AG04449 (cell line): ENCODE data around the gene RHOG.

Experiments used
- CTCF ChIA-PET: fragments of 350-600 bp; formaldehyde crosslinking; extraction: SDS; loops from one replicate; lab custom pipeline; 2021; ENCODE audit warnings: antibody characterized with exemption; lab: Yijun Ruan, JAX
- POLR2A ChIA-PET: fragments of 400-600, 350-600 bp; formaldehyde crosslinking; extraction: SDS; loops from one replicate; lab custom pipeline; 2020; ENCODE audit warnings: antibody characterized with exemption, inconsistent platforms; lab: Yijun Ruan, JAX
- DNase-seq: peaks from one replicate; pipeline ENCODE4 v3.0.0-alpha.2; 2010; ENCODE audit warnings: low read depth, low spot score
- H3K4me3 ChIP-seq: 2 replicates; pipeline ENCODE4 v1.5.1; 2011; ENCODE audit warnings: low read depth, mild to moderate bottlenecking, control low read depth, low read length
- CTCF ChIP-seq: IDR thresholded peaks from one replicate; pipeline ENCODE4 v1.5.1; 2011; ENCODE audit warnings: mild to moderate bottlenecking, moderate library complexity, low read length, control low read depth, inconsistent platforms; ENCODE audit not compliant: insufficient read depth; ENCODE audit errors: missing control alignments

Gene RHOG

GRCh38 chr11:3841426-3842350 is 929 bp upstream of the RHOG start:
- DNase-seq, result no peak

GRCh38 chr11:3840004-3840869 is 522 bp downstream of the RHOG start:
- POLR2A ChIA-PET, result interaction anchor here (0.7 to 1.9 kb wide), 3 partner anchors 15 to 21 kb away, joined by 3 to 10 read pairs (median 5); partner anchors contain the start of gene STIM1

More at GRCh38 chr11:3841426-3842350, 929 bp upstream of the RHOG start:
- peak overlapping the region; percentile 73 for H3K4me3 ChIP-seq
- ChIA-PET POLR2A (interaction anchor here (1.5 to 1.9 kb wide), 2 partner anchors 13 to 18 kb away, joined by 5 to 10 read pairs; partner anchors contain the start of gene STIM1), CTCF (interaction anchor here (0.7 to 27.1 kb wide), 36 partner anchors 3 to 388 kb away, joined by 3 to 1868 read pairs (median 4); partner anchors contain the start of genes PGAP2, RHOG and STIM1)
- peak; percentile 91 for TF ChIP-seq CTCF

GRCh38 chr11:3838504-3838903 is 2.3 kb downstream of the RHOG start:
- DNase-seq, result no peak
- CTCF ChIA-PET, result interaction anchor here (1.0 to 27.1 kb wide), 7 partner anchors 9 to 220 kb away, joined by 3 to 1868 read pairs (median 6); partner anchors contain the start of genes PGAP2, RHOG and STIM1
- no peak overlapping the region for H3K4me3 ChIP-seq
- no peak for TF ChIP-seq CTCF
- POLR2A ChIA-PET, result interaction anchor here (0.8 kb wide), 1 partner anchor 8 kb away, joined by 3 read pairs; no protein-coding TSS in a partner anchor

More at GRCh38 chr11:3840004-3840869, 522 bp downstream of the RHOG start:
- no peak for DNase-seq
- peak overlapping the region; percentile 73 for H3K4me3 ChIP-seq
- no peak for TF ChIP-seq CTCF
- CTCF ChIA-PET, result interaction anchor here (1.6 to 27.1 kb wide), 7 partner anchors 2 to 219 kb away, joined by 3 to 1868 read pairs (median 21); partner anchors contain the start of genes PGAP2, RHOG and STIM1

- no peak for TF ChIP-seq CTCF
- DNase-seq, result no peak
- ChIA-PET CTCF (interaction anchor here (1.0 to 27.1 kb wide), 5 partner anchors 10 to 221 kb away, joined by 3 to 1868 read pairs (median 7); partner anchors contain the start of genes PGAP2, RHOG and STIM1), POLR2A (no interaction called here)
- no peak overlapping the region for H3K4me3 ChIP-seq
These were observed 3.0 kb downstream of the RHOG start for GRCh38 chr11:3837793-3838192.

- TF ChIP-seq CTCF, result no peak
- ChIA-PET POLR2A (no interaction called here), CTCF (interaction anchor here (0.9 to 27.1 kb wide), 5 partner anchors 11 to 222 kb away, joined by 3 to 1868 read pairs (median 5); partner anchors contain the start of genes RHOG and STIM1)
- H3K4me3 ChIP-seq, result no peak overlapping the region
- DNase-seq, result no peak
These were observed 3.9 kb downstream of the RHOG start for GRCh38 chr11:3836903-3837302.
